A549 (cell line): Measurements from ENCODE around the gene PTPRN2. TPM values are rescaled to one million over a fixed set of nuclear protein-coding genes. Genes with fewer than 3 reads are reported as not detected.

Source experiments
- ATAC-seq, 2 experiments: fragments of 200-7000 bp in 1 of 2; fragments of >200 bp in 1 of 2; cut with Nextera tagmentation in 1 of 2; cut with Tn5 transposase in 1 of 2; 3 replicates each; pipeline versions ENCODE4 v1.8.0 to v1.9.1; 2018 to 2020; ENCODE audit warnings: mild to moderate bottlenecking in 1 of 2, moderate library complexity in 1 of 2
- CTCF ChIA-PET: fragments of 300-600 bp; sonication (Branson Sonifier 250); formaldehyde crosslinking; extraction: SDS; loops from one replicate; lab custom pipeline; 2021; ENCODE audit warnings: antibody characterized with exemption, inconsistent platforms; lab: Yijun Ruan, JAX
- POLR2A ChIA-PET: fragments of 350-600 bp; formaldehyde crosslinking; extraction: SDS; loops from one replicate; lab custom pipeline; 2021; ENCODE audit warnings: antibody characterized with exemption, inconsistent platforms; lab: Yijun Ruan, JAX
- DNase-seq, 2 experiments: peaks; one replicate each; pipeline versions ENCODE4 v3.0.0 to v3.0.0-alpha.2; 2011 to 2016; ENCODE audit warnings: low read depth in 1 of 2, low spot score in 1 of 2
- FAIRE-seq: peaks from 2 replicates; lab custom pipeline; 2011; peaks lifted over from hg19 to GRCh38; lab: Jason Lieb, UNC
- H3K27ac ChIP-seq, 2 experiments: fragments of >200 bp; sonication (Bioruptor Twin); formaldehyde crosslinking; 3 replicates each; pipeline ENCODE4 v1.5.1; 2016 to 2017
- H3K4me1 ChIP-seq: fragments of >200 bp; sonication (Bioruptor Twin); formaldehyde crosslinking; 3 replicates; pipeline ENCODE4 v1.6.1; 2016
- H3K4me2 ChIP-seq: fragments of >200 bp; sonication (Bioruptor Twin); formaldehyde crosslinking; 3 replicates; pipeline ENCODE4 v1.6.1; 2016
- H3K4me3 ChIP-seq: fragments of >200 bp; sonication (Bioruptor Twin); formaldehyde crosslinking; 3 replicates; pipeline ENCODE4 v1.5.1; 2016
- H3K9me3 ChIP-seq: fragments of >200 bp; sonication (Bioruptor Twin); formaldehyde crosslinking; 3 replicates; pipeline ENCODE4 v1.6.1; 2016
- BCL3 ChIP-seq: fragments of >200 bp; sonication (Bioruptor Twin); formaldehyde crosslinking; IDR thresholded peaks from 3 replicates; pipeline ENCODE4 v1.6.1; 2016
- BHLHE40 ChIP-seq: IDR thresholded peaks from 2 replicates; pipeline ENCODE4 v1.6.1; 2012; ENCODE audit warnings: low read depth, low read length, inconsistent platforms
- CBX2 ChIP-seq: fragments of 200-600 bp; sonication (generic); IDR thresholded peaks from 2 replicates; pipeline ENCODE4 v1.6.1; 2016; ENCODE audit warnings: low read depth, mild to moderate bottlenecking, borderline replicate concordance
- CEBPB ChIP-seq, 2 experiments: fragments of >200 bp in 1 of 2; sonication (Bioruptor Twin) in 1 of 2; formaldehyde crosslinking in 1 of 2; IDR thresholded peaks; 2 replicates each; pipeline ENCODE4 v1.6.1; 2012 to 2016
- CHD4 ChIP-seq: fragments of 200-600 bp; sonication (generic); IDR thresholded peaks from 2 replicates; pipeline ENCODE4 v1.6.1; 2016; ENCODE audit warnings: antibody characterized with exemption, mild to moderate bottlenecking, borderline replicate concordance
- E2F6 ChIP-seq: IDR thresholded peaks from 2 replicates; pipeline ENCODE4 v1.6.1; 2012; ENCODE audit warnings: low read depth, borderline replicate concordance
- ELK1 ChIP-seq: fragments of 150-350 bp; IDR thresholded peaks from 2 replicates; pipeline ENCODE4 v1.6.1; 2014; ENCODE audit warnings: low read depth, mild to moderate bottlenecking, low read length
- EP300 ChIP-seq, 2 experiments: fragments of >200 bp; sonication (Bioruptor Twin); formaldehyde crosslinking; IDR thresholded peaks; 2 replicates in 1 of 2; 3 replicates in 1 of 2; pipeline ENCODE4 v1.6.1; 2016 to 2017
- FOSB ChIP-seq: fragments of 250-450 bp; sonication (Bioruptor Pico); IDR thresholded peaks from 2 replicates; pipeline ENCODE4 v1.5.0; 2020; ENCODE audit warnings: mild to moderate bottlenecking, moderate library complexity
- GATA3 ChIP-seq: IDR thresholded peaks from 2 replicates; pipeline ENCODE4 v1.6.1; 2012; ENCODE audit warnings: borderline replicate concordance
- HOXA7 ChIP-seq: fragments of 250-450 bp; sonication (Bioruptor Pico); IDR thresholded peaks from 2 replicates; pipeline ENCODE4 v1.5.0; 2020; ENCODE audit warnings: mild to moderate bottlenecking, moderate library complexity
- JUNB ChIP-seq: fragments of >200 bp; sonication (Bioruptor Twin); formaldehyde crosslinking; IDR thresholded peaks from 2 replicates; pipeline ENCODE4 v1.6.1; 2016
- KDM5A ChIP-seq: fragments of 200-600 bp; sonication (generic); IDR thresholded peaks from 2 replicates; pipeline ENCODE4 v1.6.1; 2016; ENCODE audit warnings: antibody characterized with exemption, mild to moderate bottlenecking
- MAX ChIP-seq: IDR thresholded peaks from 2 replicates; pipeline ENCODE4 v1.6.1; 2012
- PBX3 ChIP-seq: IDR thresholded peaks from 2 replicates; pipeline ENCODE4 v1.6.1; 2012
- PHF8 ChIP-seq: fragments of 200-600 bp; sonication (generic); IDR thresholded peaks from 2 replicates; pipeline ENCODE4 v1.6.1; 2016; ENCODE audit warnings: low read depth, mild to moderate bottlenecking, antibody characterized with exemption, moderate library complexity, borderline replicate concordance
- RAD21 ChIP-seq, 2 experiments: fragments of >200 bp in 1 of 2; sonication (Bioruptor Twin) in 1 of 2; formaldehyde crosslinking in 1 of 2; IDR thresholded peaks in 1 of 2; conservative IDR thresholded peaks in 1 of 2; 2 replicates in 1 of 2; 3 replicates in 1 of 2; pipeline ENCODE4 v1.6.1; 2012 to 2018; ENCODE audit warnings: inconsistent platforms in 1 of 2
- RCOR1 ChIP-seq: fragments of 150-350 bp; IDR thresholded peaks from 2 replicates; pipeline ENCODE4 v1.6.1; 2014; ENCODE audit warnings: antibody characterized with exemption, low read length, low read depth
- REST ChIP-seq: fragments of 200-600 bp; sonication (generic); IDR thresholded peaks from 2 replicates; pipeline ENCODE4 v1.6.1; 2016; ENCODE audit warnings: antibody characterized with exemption, mild to moderate bottlenecking, moderate library complexity
- SMC3 ChIP-seq: fragments of >200 bp; sonication (Bioruptor Twin); formaldehyde crosslinking; IDR thresholded peaks from 3 replicates; pipeline ENCODE4 v1.6.1; 2018; ENCODE audit warnings: inconsistent platforms
- WGBS: methylation state at CpG from one replicate; pipeline ENCODE4 v1.1.6; 2017; ENCODE audit errors: missing lambda C conversion rate; 5-methylcytosine and 5-hydroxymethylcytosine counted together
- polyA plus RNA-seq, 4 experiments: library from polyadenylated mRNA; depleted of rRNA in 3 of 4; stranded (reverse); fragments of >200 nt; fragmentation: RNase III in 1 of 4; extraction: RNeasy Plus Mini Kit Qiagen cat#74134 plus additional on column Dnase treatment in 1 of 4; gene quantifications; 2 replicates in 3 of 4; 3 replicates in 1 of 4; pipeline ENCODE4 v1.2.3, GENCODE V29; 2011 to 2017

PTPRN2 gene
- polyA plus RNA-seq, 2 of the 4 experiments (the other 2 are of a cell fraction): 0.41 to 1.2 TPM

- no peak for TF ChIP-seq BCL3
- TF ChIP-seq CEBPB (IDR thresholded peaks at IDR 0.05): no peak
- no peak for TF ChIP-seq JUNB
- TF ChIP-seq ELK1: no peak
- TF ChIP-seq CBX2: no peak
- TF ChIP-seq SMC3: no peak
These were observed 640.1 kb downstream of the PTPRN2 start (continued) for GRCh38 chr7:157947504-157947903.

- POLR2A ChIA-PET: no interaction called here
- Histone ChIP-seq H3K4me3 (no peak overlapping the region), H3K4me1 (no peaks in the 10 kb centered on the region), H3K9me3 (peaks cover 22% of the 10 kb centered on the region; the same call in 2 of the 3 replicates), H3K27ac (no peak overlapping the region), H3K4me2 (no peak overlapping the region)
- WGBS: 36% methylated on average over 9 of the region's 9 CpGs
- ATAC-seq (no peak), DNase-seq (no peak), FAIRE-seq (no peak)
- CTCF ChIA-PET: no interaction called here
- TF ChIP-seq RAD21 (conservative IDR thresholded peaks at IDR 0.05 in 1 of 2, IDR thresholded peaks at IDR 0.05 in 1 of 2) (no peak), REST (no peak), FOSB (CRISPR knock-in tag) (no peak), SMC3 (no peak), BHLHE40 (no peak), CEBPB (IDR thresholded peaks at IDR 0.05) (no peak), GATA3 (no peak), KDM5A (no peak), MAX (no peak), PHF8 (no peak), RCOR1 (no peak), E2F6 (no peak), PBX3 (no peak), ELK1 (no peak), EP300 (IDR thresholded peaks at IDR 0.05) (no peak), CHD4 (no peak), HOXA7 (CRISPR knock-in tag) (no peak)
These were observed 641.1 kb downstream of the PTPRN2 start for GRCh38 chr7:157946398-157947060.
